HG02763 (cell line): Measurements from ENCODE around the gene SPRY4.
"Not testable (repeated sequence)": the region's sequence is repeated elsewhere in the genome, so short reads cannot be mapped to it uniquely, and the experiment has no call there.

Source experiments
- ATAC-seq: cut with Tn5 transposase; IDR thresholded peaks from one replicate; pipeline ENCODE4 v1.9.1; 2021; ENCODE audit warnings: mild to moderate bottlenecking, moderate library complexity; ENCODE audit not compliant: unreplicated experiment

SPRY4 gene

GRCh38 chr5:142334538-142334937, 9.7 kb upstream of the SPRY4 start:
- no peak for ATAC-seq

GRCh38 chr5:142333749-142334148, 8.9 kb upstream of the SPRY4 start:
- ATAC-seq: not testable (repeated sequence)

- ATAC-seq: no peak
Observed at GRCh38 chr5:142330444-142330843, 5.6 kb upstream of the SPRY4 start.

- no peak for ATAC-seq
Observed at GRCh38 chr5:142330026-142330425, 5.2 kb upstream of the SPRY4 start.

GRCh38 chr5:142327111-142327842, 2.5 kb upstream of the SPRY4 start:
- no peak for ATAC-seq

GRCh38 chr5:142326480-142326938, 1.7 kb upstream of the SPRY4 start:
- ATAC-seq: no peak

GRCh38 chr5:142325725-142326479, 1.1 kb upstream of the SPRY4 start:
- no peak for ATAC-seq

GRCh38 chr5:142324136-142324870, 518 bp downstream of the SPRY4 start:
- ATAC-seq: peak; percentile 50

GRCh38 chr5:142323480-142324135, 1.2 kb downstream of the SPRY4 start:
- no peak for ATAC-seq

GRCh38 chr5:142322747-142323479, 1.9 kb downstream of the SPRY4 start:
- no peak for ATAC-seq

- ATAC-seq: no peak
Observed at GRCh38 chr5:142322403-142322746, 2.4 kb downstream of the SPRY4 start.

- no peak for ATAC-seq
Observed at GRCh38 chr5:142320851-142321560, 3.8 kb downstream of the SPRY4 start.

GRCh38 chr5:142320430-142320738, 4.4 kb downstream of the SPRY4 start:
- ATAC-seq: no peak

GRCh38 chr5:142319560-142320429, 5.0 kb downstream of the SPRY4 start:
- ATAC-seq: no peak

- no peak for ATAC-seq
Observed at GRCh38 chr5:142319105-142319504, 5.7 kb downstream of the SPRY4 start.

GRCh38 chr5:142317753-142318152, 7.1 kb downstream of the SPRY4 start:
- no peak for ATAC-seq

GRCh38 chr5:142317173-142317572, 7.6 kb downstream of the SPRY4 start:
- ATAC-seq: no peak

GRCh38 chr5:142316681-142317080, 8.1 kb downstream of the SPRY4 start:
- ATAC-seq: no peak

GRCh38 chr5:142316051-142316450, 8.8 kb downstream of the SPRY4 start:
- no peak for ATAC-seq
